AML-193 (cell line): ENCODE measurements around the gene MLH3.

Experiments used
- DNase-seq, 2 experiments: peaks; one replicate each; lab custom pipeline; 2025; lab: John Stamatoyannopoulos, UW

MLH3 gene

GRCh38 chr14:75066691-75067090 is 15.4 kb upstream of the MLH3 start:
- DNase-seq, result no peak

GRCh38 chr14:75064205-75064567 is 12.9 kb upstream of the MLH3 start:
- DNase-seq, result no peak

- DNase-seq, result peak; percentile 79 to 86
Observed at GRCh38 chr14:75063491-75064204, 12.4 kb upstream of the MLH3 start, which contains the start of gene ACYP1. Gene ACYP1, minus strand, starts transcription at chr14:75064024. Its CDS starts 471 bp downstream, at chr14:75063553.

GRCh38 chr14:75063013-75063412 is 11.7 kb upstream of the MLH3 start:
- DNase-seq, result no peak

- DNase-seq, result no peak
Observed at GRCh38 chr14:75060420-75060819, 9.2 kb upstream of the MLH3 start.

- no peak for DNase-seq
Observed at GRCh38 chr14:75059642-75060041, 8.4 kb upstream of the MLH3 start.

GRCh38 chr14:75054421-75054820 is 3.2 kb upstream of the MLH3 start:
- no peak for DNase-seq

GRCh38 chr14:75053396-75054291 is 2.4 kb upstream of the MLH3 start:
- no peak for DNase-seq

- DNase-seq, result no peak
Observed at GRCh38 chr14:75051556-75051899, 261 bp upstream of the MLH3 start.

GRCh38 chr14:75049731-75050201 is 1.5 kb downstream of the MLH3 start:
- DNase-seq, result peak; percentile 38 to 45

- no peak for DNase-seq
Observed at GRCh38 chr14:75049136-75049535, 2.1 kb downstream of the MLH3 start.

- no peak for DNase-seq
Observed at GRCh38 chr14:75048101-75048500, 3.2 kb downstream of the MLH3 start.

- DNase-seq, result no peak
Observed at GRCh38 chr14:75047506-75047905, 3.8 kb downstream of the MLH3 start.

- DNase-seq, result no peak
Observed at GRCh38 chr14:75046899-75047298, 4.4 kb downstream of the MLH3 start.

- no peak for DNase-seq
Observed at GRCh38 chr14:75046275-75046674, 5.0 kb downstream of the MLH3 start.

- no peak for DNase-seq
Observed at GRCh38 chr14:75044752-75045151, 6.5 kb downstream of the MLH3 start.

- DNase-seq, result no peak
Observed at GRCh38 chr14:75044322-75044721, 6.9 kb downstream of the MLH3 start.

GRCh38 chr14:75042035-75042434 is 9.2 kb downstream of the MLH3 start:
- DNase-seq, result no peak

- DNase-seq, result no peak
Observed at GRCh38 chr14:75041613-75042012, 9.7 kb downstream of the MLH3 start.

GRCh38 chr14:75040959-75041358 is 10.3 kb downstream of the MLH3 start:
- no peak for DNase-seq

- DNase-seq, result no peak
Observed at GRCh38 chr14:75040507-75040906, 10.8 kb downstream of the MLH3 start.

GRCh38 chr14:75032939-75033338 is 18.3 kb downstream of the MLH3 start:
- no peak for DNase-seq

- DNase-seq, result no peak
Observed at GRCh38 chr14:75030147-75030546, 21.1 kb downstream of the MLH3 start.
